Neural progenitor cell (in vitro differentiated cells): Measurements from ENCODE around the gene TYMP. TPM values are rescaled to one million over a fixed set of nuclear protein-coding genes. Genes with fewer than 3 reads are reported as not detected.
A peak's percentile ranks its signal among the peaks of the same experiment; 100 is the strongest.

Experiments
- DNase-seq: peaks from one replicate; pipeline ENCODE4 v3.0.0-alpha.2; 2016; ENCODE audit warnings: low spot score
- H2AFZ ChIP-seq: fragments of 200-600 bp; sonication (generic); replicated peaks from 2 replicates; pipeline ENCODE4 v1.6.1; 2016; ENCODE audit warnings: antibody characterized with exemption
- H3F3A ChIP-seq: fragments of 200-600 bp; sonication (generic); 2 replicates; pipeline ENCODE4 v1.6.1; 2016; ENCODE audit warnings: antibody characterized with exemption, low read depth
- H3K27ac ChIP-seq: fragments of 200-600 bp; sonication (generic); 2 replicates; pipeline ENCODE4 v1.5.1; 2016; ENCODE audit warnings: mild to moderate bottlenecking
- H3K27me3 ChIP-seq: fragments of 200-600 bp; sonication (generic); 2 replicates; pipeline ENCODE4 v1.6.1; 2016; ENCODE audit warnings: mild to moderate bottlenecking, moderate library complexity
- H3K36me3 ChIP-seq: fragments of 200-600 bp; sonication (generic); 2 replicates; pipeline ENCODE4 v1.5.1; 2016
- H3K4me1 ChIP-seq: fragments of 200-600 bp; sonication (generic); 2 replicates; pipeline ENCODE4 v1.6.1; 2016; ENCODE audit warnings: mixed run types
- H3K4me2 ChIP-seq: fragments of 200-600 bp; sonication (generic); 2 replicates; pipeline ENCODE4 v1.6.1; 2016
- H3K4me3 ChIP-seq: fragments of 200-600 bp; sonication (generic); 2 replicates; pipeline ENCODE4 v1.5.1; 2016
- H3K79me2 ChIP-seq: fragments of 200-600 bp; sonication (generic); 2 replicates; pipeline ENCODE4 v1.6.1; 2016; ENCODE audit warnings: low read depth
- H3K9ac ChIP-seq: fragments of 200-600 bp; sonication (generic); 2 replicates; pipeline ENCODE4 v1.6.1; 2016
- H3K9me3 ChIP-seq: fragments of 200-600 bp; sonication (generic); 2 replicates; pipeline ENCODE4 v1.5.1; 2016; ENCODE audit warnings: low read depth
- H4K20me1 ChIP-seq: fragments of 200-600 bp; sonication (generic); 2 replicates; pipeline ENCODE4 v1.6.1; 2016; ENCODE audit warnings: low read depth
- H3K27ac Mint-ChIP-seq: 3 replicates; pipeline ENCODE4 v1.8.0; 2021; ENCODE audit warnings: mixed read lengths
- H3K27me3 Mint-ChIP-seq: 2 replicates; pipeline ENCODE4 v1.8.0; 2022; ENCODE audit warnings: low read depth, mild to moderate bottlenecking, inconsistent platforms, moderate library complexity, mixed read lengths; ENCODE audit not compliant: insufficient read depth
- H3K36me3 Mint-ChIP-seq: 3 replicates; pipeline ENCODE4 v1.8.0; 2021; ENCODE audit warnings: mixed read lengths
- H3K4me1 Mint-ChIP-seq: 3 replicates; pipeline ENCODE4 v1.8.0; 2021; ENCODE audit warnings: mixed read lengths
- H3K4me3 Mint-ChIP-seq: 3 replicates; pipeline ENCODE4 v1.8.0; 2021; ENCODE audit warnings: mild to moderate bottlenecking, moderate library complexity, mixed read lengths
- H3K9me3 Mint-ChIP-seq: 3 replicates; pipeline ENCODE4 v1.8.0; 2020; ENCODE audit warnings: mixed read lengths
- CTCF ChIP-seq: fragments of 200-600 bp; sonication (generic); IDR thresholded peaks from 2 replicates; pipeline ENCODE4 v1.5.1; 2017; ENCODE audit warnings: antibody characterized with exemption, mild to moderate bottlenecking
- EZH2 ChIP-seq: fragments of 200-600 bp; sonication (generic); IDR thresholded peaks from 2 replicates; pipeline ENCODE4 v1.6.1; 2017; ENCODE audit warnings: antibody characterized with exemption, mild to moderate bottlenecking, moderate library complexity
- EZH2phosphoT487 ChIP-seq: fragments of 200-600 bp; sonication (generic); IDR thresholded peaks from 2 replicates; pipeline ENCODE4 v1.6.1; 2017; ENCODE audit warnings: antibody characterized with exemption
- total RNA-seq: library from RNA; depleted of rRNA; stranded (reverse); fragments of >200 nt; gene quantifications from 2 replicates; pipeline ENCODE4 v1.2.3, GENCODE V29; 2015; ENCODE audit warnings: low replicate concordance

The TYMP gene
- total RNA-seq, 1 donor from 2014 or later, result not detected

- Histone ChIP-seq H3K4me3 (peak overlapping the region; percentile 92), H3K4me2 (peak overlapping the region; percentile 99), H3K36me3 (no peaks in the 10 kb centered on the region), H3K79me2 (peaks cover 9% of the 10 kb centered on the region), H3K27me3 (peaks cover 60% of the 10 kb centered on the region), H4K20me1 (peaks cover 66% of the 10 kb centered on the region), H3K27ac (no peak overlapping the region), H2AFZ (no peak overlapping the region), H3K9me3 (no peaks in the 10 kb centered on the region), H3K4me1 (peaks cover 21% of the 10 kb centered on the region), H3F3A (peaks cover 58% of the 10 kb centered on the region), H3K9ac (no peak overlapping the region)
- DNase-seq, result peak; percentile 24
- no peak overlapping the region for H3K27ac Mint-ChIP-seq
- TF ChIP-seq CTCF (no peak), EZH2 (no peak), EZH2phosphoT487 (no peak)
- H3K9me3 Mint-ChIP-seq, result no peaks in the 10 kb centered on the region
- H3K4me3 Mint-ChIP-seq, result peak overlapping the region; percentile 80
- H3K27me3 Mint-ChIP-seq, result peaks cover 45% of the 10 kb centered on the region
- H3K36me3 Mint-ChIP-seq, result peaks cover 5% of the 10 kb centered on the region
- H3K4me1 Mint-ChIP-seq, result peaks cover 12% of the 10 kb centered on the region
Observed at GRCh38 chr22:50526834-50527801, 2.7 kb downstream of the TYMP start.

GRCh38 chr22:50526108-50526833, 3.5 kb downstream of the TYMP start:
- Histone ChIP-seq H3K4me3 (peak overlapping the region; percentile 92), H3K27ac (peak overlapping the region; percentile 78), H3K36me3 (no peaks in the 10 kb centered on the region), H3K9me3 (no peaks in the 10 kb centered on the region), H3K9ac (no peak overlapping the region), H3K27me3 (peaks cover 51% of the 10 kb centered on the region), H3K4me2 (peak overlapping the region; percentile 99), H3K4me1 (peaks cover 18% of the 10 kb centered on the region), H3F3A (peaks cover 54% of the 10 kb centered on the region), H2AFZ (peak overlapping the region; percentile 93), H3K79me2 (peaks cover 9% of the 10 kb centered on the region), H4K20me1 (peaks cover 66% of the 10 kb centered on the region)
- peaks cover 5% of the 10 kb centered on the region for H3K36me3 Mint-ChIP-seq
- DNase-seq, result peak; percentile 87
- no peak overlapping the region for H3K27ac Mint-ChIP-seq
- peak; percentile 54 for TF ChIP-seq CTCF
- TF ChIP-seq EZH2, result no peak
- H3K27me3 Mint-ChIP-seq, result peaks cover 43% of the 10 kb centered on the region
- H3K9me3 Mint-ChIP-seq, result no peaks in the 10 kb centered on the region
- peaks cover 12% of the 10 kb centered on the region for H3K4me1 Mint-ChIP-seq
- peak overlapping the region; percentile 80 for H3K4me3 Mint-ChIP-seq

- peaks cover 5% of the 10 kb centered on the region for H3K36me3 Mint-ChIP-seq
- TF ChIP-seq EZH2phosphoT487, result no peak
- TF ChIP-seq CTCF, result no peak
- no peak for TF ChIP-seq EZH2
- Histone ChIP-seq H3K4me1 (peaks cover 13% of the 10 kb centered on the region), H2AFZ (peak overlapping the region; percentile 93), H3K27me3 (peaks cover 46% of the 10 kb centered on the region), H3K9me3 (no peaks in the 10 kb centered on the region), H3K79me2 (peaks cover 9% of the 10 kb centered on the region), H3K9ac (no peak overlapping the region), H3K4me2 (peak overlapping the region; percentile 99), H3K4me3 (peak overlapping the region; percentile 92), H3K27ac (peak overlapping the region; percentile 78), H3K36me3 (no peaks in the 10 kb centered on the region), H3F3A (peaks cover 50% of the 10 kb centered on the region), H4K20me1 (peaks cover 61% of the 10 kb centered on the region)
- no peak for DNase-seq
- H3K4me3 Mint-ChIP-seq, result peak overlapping the region; percentile 82
- no peaks in the 10 kb centered on the region for H3K9me3 Mint-ChIP-seq
- no peak overlapping the region for H3K27ac Mint-ChIP-seq
- H3K4me1 Mint-ChIP-seq, result peaks cover 12% of the 10 kb centered on the region
- H3K27me3 Mint-ChIP-seq, result peaks cover 38% of the 10 kb centered on the region
Observed at GRCh38 chr22:50525858-50526107, 4.0 kb downstream of the TYMP start.
